ENCODE measurements around the gene TMEM61.
"Not testable (repeated sequence)": the region's sequence is repeated elsewhere in the genome, so short reads cannot be mapped to it uniquely, and the experiment has no call there.

TMEM61 gene

DNA sequence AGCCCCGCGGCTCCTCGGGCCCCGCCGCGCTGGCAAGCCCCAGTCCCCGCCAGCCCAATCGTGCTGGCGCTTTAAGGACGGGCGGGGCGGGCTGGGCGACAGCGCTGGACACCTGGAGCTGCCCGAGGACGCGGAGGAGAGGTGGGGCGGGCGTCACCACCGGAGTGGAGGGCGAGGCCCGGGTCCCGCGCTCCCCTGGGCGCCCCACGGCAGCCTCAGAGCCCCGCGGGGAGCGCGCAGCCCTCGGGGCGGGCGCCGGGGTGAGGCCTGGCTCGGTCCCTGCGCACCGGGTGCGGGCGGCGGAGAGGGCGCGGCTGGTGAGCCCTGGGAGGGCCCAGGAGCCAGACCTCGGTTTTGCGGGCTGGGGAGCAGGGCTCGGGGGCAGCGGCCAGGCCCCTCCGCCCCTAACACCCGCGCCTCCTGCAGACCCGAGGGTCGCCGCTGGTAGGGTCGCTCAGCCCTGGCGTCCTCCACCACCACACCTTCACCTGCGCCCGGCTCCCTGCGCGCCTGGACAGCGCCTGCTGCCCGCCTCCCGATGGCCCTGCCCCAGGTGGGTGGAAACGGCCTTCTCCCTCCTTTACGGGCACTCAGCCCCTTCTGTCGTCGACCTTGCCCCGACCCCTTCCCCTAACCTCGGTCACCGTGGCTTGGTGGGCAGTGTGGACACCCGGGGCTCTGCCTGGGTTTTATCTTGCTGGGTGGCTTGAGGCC is at the start of gene TMEM61:
Gene TMEM61, plus strand, starts transcription at position 101 of the 714 bp plus-strand sequence. Its CDS starts 438 bp downstream, at position 539.
- peak in 1 of 2 experiments; percentile 60 for DNase-seq

- no peak for DNase-seq
Observed at GRCh38 chr1:54931275-54931840, 49.1 kb upstream of the TMEM61 start.

GRCh38 chr1:54934081-54934480 is 46.3 kb upstream of the TMEM61 start:
- DNase-seq, result not testable (repeated sequence)

DNA sequence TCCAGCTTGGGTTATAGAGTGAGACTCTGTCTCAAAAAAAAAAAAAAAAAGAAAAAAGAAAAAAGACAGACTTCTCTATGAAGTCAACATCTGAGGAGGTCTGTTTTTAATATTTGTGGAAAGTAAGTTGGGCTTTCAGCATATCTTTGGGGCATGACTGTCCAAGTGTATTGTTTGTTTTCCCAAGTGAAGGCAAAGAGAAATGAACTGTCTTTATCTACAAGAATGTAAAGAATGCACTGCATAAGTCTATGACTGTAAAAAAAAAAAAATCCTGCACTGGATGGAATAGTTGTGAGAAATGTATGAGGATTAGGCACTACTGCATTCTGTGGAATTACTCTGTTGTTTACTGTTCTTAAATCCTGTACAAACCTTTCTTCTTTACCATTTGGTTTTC is 45.6 kb upstream of the TMEM61 start:
- no peak for DNase-seq

GRCh38 chr1:54936791-54937190 is 43.6 kb upstream of the TMEM61 start:
- DNase-seq, result no peak

DNA sequence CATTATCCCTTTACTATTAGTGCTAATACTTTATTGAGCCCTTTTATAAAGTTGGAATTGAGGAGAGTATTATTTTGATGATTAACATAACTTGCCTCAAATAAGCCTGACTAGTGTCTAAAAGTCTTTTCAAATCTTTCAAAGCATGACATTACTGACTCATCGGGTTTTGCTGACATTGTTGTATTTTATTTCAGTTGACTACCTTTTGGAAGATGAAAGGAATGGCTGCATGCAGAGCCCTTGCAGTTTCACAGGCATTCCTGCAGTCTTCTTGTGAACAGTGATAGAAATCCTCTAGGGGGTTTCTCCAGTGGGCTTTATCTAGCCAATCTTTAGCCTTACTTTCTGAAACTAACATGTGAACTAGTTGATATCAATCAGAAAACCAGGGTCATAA is 43.0 kb upstream of the TMEM61 start:
- no peak for DNase-seq

- not testable (repeated sequence) for DNase-seq
Observed at GRCh38 chr1:54938955-54939354, 41.5 kb upstream of the TMEM61 start.

DNA sequence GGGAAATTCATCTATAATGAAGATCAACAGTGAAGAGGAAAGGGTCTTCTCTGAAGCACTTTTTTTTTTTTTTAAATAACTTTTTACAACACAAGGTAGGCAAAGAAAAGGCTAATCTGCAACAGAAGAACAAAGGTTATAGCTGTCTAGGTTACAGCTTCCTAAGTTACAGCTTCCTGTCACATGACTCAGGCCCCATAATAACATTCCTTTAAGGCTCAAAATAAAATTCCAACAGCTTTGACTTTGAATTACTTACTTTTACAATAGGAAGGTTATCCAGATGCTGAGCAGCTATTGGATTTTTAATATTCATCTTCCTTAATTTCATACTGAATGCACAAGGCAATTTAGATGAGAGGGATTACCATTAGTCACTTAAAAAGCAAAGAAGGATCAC is 40.4 kb upstream of the TMEM61 start:
- no peak for DNase-seq

- DNase-seq, result no peak
Observed at GRCh38 chr1:54942976-54943375, 37.5 kb upstream of the TMEM61 start.

DNA sequence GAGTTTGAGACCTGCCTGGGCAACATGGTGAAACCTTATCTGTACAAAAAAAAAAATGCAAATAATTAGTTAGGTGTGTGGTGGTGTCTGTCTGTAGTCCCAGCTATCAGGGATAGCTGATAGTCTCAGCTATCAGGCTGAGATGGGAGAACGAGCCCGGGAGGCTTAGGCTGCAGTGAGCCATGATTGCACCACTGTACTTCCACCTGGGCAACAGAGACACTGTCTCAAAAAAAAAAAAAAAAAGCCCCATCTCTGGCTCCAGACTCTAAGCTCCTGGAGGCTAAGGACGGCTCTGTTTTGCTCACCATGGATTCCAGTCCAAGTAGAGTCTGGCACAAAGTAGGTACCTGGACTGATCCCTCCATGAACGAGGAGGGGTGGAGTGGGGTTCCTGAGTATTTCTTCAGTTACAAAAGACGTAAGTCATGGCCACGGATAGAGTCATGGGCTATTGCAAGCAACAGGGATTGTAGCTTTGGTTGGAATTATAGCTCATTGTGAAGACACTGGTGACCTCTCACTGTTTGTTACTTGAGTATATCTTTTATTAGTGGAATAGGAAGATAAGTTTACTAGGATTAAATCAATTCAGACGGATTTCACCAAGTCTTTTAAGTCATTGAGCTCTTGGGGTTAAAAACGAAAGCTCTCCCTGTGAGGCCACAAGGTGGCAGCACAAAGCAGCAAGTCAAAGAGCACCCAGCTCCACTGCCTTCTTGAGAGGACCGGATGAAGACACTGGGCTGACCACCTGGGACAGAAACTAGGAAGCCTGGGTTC is 35.6 kb upstream of the TMEM61 start:
- peak; percentile 61 to 83 for DNase-seq

- DNase-seq, result no peak
Observed at GRCh38 chr1:54945393-54945936, 35.0 kb upstream of the TMEM61 start.

GRCh38 chr1:54947540-54947939 is 32.9 kb upstream of the TMEM61 start:
- no peak for DNase-seq

DNA sequence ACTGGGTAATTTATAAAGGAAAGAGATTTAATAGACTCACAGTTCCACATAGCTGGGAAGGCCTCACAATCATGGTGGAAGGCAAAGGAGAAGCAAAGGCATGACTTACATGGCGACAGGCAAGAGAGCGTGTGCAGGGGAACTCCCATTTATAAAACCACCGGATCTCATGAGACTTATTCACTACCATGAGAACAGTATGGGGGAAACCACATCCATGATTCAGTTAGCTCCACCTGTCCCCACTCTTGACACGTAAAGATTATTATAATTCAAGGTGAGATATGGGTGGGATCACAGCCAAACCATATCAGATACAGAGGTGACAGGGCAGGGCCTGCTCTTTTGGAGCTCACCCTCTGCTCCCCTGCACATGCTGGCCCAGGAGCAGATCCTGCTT is 31.4 kb upstream of the TMEM61 start:
- DNase-seq, result no peak

DNA sequence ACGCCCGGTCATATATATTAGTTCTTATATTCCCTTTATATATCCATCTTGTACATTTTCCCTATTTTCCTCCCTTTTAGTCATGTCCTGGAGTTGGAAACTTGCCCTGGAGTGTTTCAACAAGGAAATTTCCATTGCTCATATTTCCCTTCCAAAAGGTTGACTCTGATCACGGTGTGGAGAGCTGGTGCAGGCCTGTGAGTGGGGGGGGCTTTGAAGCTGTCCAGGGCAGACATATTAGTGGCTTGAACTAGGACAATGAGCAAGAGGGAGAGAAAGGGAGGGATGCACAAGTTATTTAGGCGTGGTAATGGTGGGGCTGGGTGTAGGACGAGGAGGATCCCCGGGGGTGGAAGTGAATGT is 30.4 kb upstream of the TMEM61 start:
- no peak for DNase-seq

DNA sequence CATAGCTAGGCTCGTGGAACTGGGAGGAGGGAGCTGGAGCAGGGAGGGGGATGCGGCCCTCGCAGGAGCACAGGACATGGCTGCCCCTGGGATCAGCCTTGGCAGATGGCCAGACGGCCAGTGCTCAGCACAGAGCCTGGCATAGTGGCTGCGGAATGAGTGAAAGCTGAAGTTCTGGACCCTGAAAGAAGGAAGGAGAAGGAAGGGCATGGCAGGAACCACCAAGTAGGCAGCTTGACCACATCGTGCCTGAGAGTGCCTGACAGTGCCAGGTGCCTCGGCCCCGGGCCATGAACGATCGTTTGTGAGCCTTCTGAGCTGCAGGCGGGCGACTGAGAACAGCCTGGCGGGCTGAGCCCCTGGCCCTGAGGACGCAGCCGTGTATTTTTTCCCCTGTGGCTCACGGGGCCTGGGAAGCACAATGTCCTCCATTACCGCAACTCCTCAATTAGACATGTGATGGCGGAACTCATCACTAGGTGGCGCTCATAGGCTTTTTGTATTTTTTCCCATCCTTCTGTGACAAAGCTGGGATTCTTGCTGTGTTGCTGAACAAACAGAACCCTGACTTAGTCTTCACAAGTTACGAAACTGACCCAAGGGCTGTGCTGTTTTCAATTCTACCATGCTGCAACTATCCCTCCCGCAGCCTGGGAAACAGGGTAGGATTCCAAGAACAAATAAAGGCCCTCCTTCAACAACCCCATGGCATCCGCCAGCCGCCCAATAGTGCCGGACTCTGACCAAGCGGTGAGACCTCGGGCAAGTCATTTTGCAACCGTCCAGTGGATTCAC is 29.9 kb upstream of the TMEM61 start:
- peak; percentile 54 to 80 for DNase-seq

DNA sequence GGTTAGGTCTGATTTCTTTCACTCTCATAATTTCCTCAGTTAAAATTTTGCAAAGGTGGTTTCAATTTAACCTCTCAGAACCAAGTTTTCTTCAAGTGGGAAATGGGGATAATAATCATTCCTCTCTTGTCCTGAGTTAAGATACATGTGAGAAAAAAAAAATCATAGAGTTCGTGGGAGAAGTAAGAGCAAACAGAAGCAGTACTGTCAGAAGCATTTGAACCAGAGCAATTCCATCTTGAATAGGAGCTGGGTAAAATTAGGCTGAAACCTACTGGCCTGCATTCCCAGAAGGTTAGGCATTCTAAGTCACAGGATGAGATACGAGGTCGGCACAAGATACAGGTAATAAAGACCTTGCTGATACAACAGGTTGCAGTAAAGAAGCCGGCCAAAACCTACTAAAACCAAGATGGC is 28.6 kb upstream of the TMEM61 start:
- DNase-seq, result no peak

DNA sequence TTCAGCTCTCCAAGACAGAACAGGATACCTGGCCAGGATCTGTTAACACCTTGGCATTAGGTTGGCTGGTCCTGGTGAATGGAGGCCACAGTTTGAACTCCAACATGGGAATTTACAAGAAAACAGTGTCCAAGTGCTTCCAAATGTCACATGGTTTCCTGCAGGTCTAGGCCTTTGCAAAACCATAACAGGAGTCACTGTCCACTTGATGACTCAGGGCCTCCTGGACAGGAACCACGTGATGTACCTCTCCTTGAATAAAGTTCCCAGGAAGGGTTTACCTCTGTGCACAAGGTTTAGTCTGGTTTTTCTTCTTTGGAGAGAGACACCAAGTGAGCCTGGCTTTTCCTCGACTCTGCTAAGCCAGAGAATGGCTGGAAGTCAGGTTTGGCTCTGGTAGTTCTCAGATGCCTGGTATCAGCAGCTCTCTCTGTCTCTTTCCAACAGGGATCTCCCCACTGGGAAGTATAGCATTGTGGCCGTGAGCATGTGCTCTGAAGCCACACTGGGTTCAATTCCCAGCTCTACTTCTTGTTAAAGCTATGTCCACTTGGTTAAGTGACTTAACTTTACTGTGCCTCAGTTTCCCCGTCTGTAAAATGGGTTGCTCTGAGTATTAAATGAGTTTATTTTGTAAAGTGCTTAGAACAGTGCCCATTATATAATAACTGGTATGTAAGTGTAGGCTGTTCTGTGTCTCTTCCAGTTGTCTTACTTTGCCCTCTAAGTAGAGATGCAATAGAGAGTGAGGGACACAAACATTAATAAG is 27.3 kb upstream of the TMEM61 start:
- no peak for DNase-seq

- no peak for DNase-seq
Observed at GRCh38 chr1:54953846-54954245, 26.6 kb upstream of the TMEM61 start.

DNA sequence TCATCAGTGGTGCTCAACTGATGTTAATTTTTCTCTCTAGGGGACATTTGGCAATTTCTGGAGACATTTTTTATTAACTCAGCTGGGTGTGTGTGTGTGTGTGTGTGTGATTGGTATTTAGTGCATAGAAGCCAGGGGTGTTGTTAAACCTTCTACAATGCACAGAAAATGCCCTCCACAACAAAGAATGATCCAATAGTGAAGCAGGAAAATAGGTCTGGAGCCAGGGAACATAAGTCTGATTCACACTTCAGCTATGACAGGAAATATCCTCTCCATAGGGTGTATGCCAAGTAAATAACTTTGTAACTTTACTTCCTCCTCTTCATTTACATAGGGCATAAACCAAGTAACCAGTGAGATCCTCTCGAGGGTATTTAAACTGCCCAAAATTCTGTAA is 25.1 kb upstream of the TMEM61 start:
- no peak for DNase-seq

- DNase-seq, result no peak
Observed at GRCh38 chr1:54956726-54957125, 23.7 kb upstream of the TMEM61 start.

- no peak for DNase-seq
Observed at GRCh38 chr1:54959241-54959640, 21.2 kb upstream of the TMEM61 start.
